Peyer's patch (tissue), 4 donors: Measurements from ENCODE around the gene EXOC4.

Source experiments
- POLR2A ChIP-seq, 2 donors: fragments of 450-650 bp; IDR thresholded peaks; one replicate each; pipeline ENCODE4 v1.5.1; 2017; ENCODE audit warnings: antibody characterized with exemption in 2 of 2, mild to moderate bottlenecking in 2 of 2, moderate library complexity in 2 of 2
- TF ChIP-seq, protein P1 (sequence below), 6 experiments: fragments of 450-650 bp in 4 of 6; fragments of 200-600 bp in 2 of 6; sonication (generic) in 1 of 6; IDR thresholded peaks; one replicate each; pipeline ENCODE4 v1.5.1; 2017 to 2019; ENCODE audit warnings: antibody characterized with exemption in 6 of 6, mild to moderate bottlenecking in 3 of 6, moderate library complexity in 1 of 6

DNA sequence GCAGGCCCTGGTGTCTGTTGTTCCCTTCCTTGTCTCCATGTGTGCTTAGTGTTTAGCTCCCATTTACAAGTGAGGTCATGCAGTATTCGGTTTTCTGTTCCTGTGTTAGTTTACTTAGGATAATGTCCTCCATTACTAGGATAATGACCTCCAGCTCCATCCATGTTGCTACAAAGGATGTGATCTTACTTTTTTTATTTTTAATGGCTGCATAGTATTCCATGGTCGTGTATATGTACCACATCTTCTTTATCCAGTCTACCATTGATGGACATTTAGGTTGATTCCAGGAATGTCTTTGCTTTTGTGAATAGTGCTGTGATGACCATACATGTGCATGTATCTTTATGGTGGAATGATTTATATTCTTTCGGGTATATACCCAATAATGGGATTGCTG, 333.4 kb downstream of the EXOC4 start:
- no peak for TF ChIP-seq POLR2A (IDR thresholded peaks at IDR 0.05)
- TF ChIP-seq, protein P1, sequence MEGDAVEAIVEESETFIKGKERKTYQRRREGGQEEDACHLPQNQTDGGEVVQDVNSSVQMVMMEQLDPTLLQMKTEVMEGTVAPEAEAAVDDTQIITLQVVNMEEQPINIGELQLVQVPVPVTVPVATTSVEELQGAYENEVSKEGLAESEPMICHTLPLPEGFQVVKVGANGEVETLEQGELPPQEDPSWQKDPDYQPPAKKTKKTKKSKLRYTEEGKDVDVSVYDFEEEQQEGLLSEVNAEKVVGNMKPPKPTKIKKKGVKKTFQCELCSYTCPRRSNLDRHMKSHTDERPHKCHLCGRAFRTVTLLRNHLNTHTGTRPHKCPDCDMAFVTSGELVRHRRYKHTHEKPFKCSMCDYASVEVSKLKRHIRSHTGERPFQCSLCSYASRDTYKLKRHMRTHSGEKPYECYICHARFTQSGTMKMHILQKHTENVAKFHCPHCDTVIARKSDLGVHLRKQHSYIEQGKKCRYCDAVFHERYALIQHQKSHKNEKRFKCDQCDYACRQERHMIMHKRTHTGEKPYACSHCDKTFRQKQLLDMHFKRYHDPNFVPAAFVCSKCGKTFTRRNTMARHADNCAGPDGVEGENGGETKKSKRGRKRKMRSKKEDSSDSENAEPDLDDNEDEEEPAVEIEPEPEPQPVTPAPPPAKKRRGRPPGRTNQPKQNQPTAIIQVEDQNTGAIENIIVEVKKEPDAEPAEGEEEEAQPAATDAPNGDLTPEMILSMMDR (IDR thresholded peaks at IDR 0.05) = no peak
